Left renal pelvis (tissue), 4 donors: ENCODE data around the gene COX7A2L. TPM values are rescaled to one million over a fixed set of nuclear protein-coding genes. Genes with fewer than 3 reads are reported as not detected.
"Not testable (repeated sequence)": the region's sequence is repeated elsewhere in the genome, so short reads cannot be mapped to it uniquely, and the experiment has no call there.

ENCODE experiments used
- DNase-seq, 4 donors: peaks; one replicate each; pipeline ENCODE4 v3.0.0-alpha.2; 2013; ENCODE audit warnings: low read depth in 4 of 4, low spot score in 3 of 4
- polyA plus RNA-seq, 4 donors: library from polyadenylated mRNA; unstranded; fragments of 120-200 nt; gene quantifications; one replicate each; pipeline ENCODE4 v1.2.1, GENCODE V29; 2013; ENCODE audit not compliant: insufficient read length in 4 of 4

Gene COX7A2L
- polyA plus RNA-seq, 4 donors: 157 to 198 (median 175) TPM

DNA sequence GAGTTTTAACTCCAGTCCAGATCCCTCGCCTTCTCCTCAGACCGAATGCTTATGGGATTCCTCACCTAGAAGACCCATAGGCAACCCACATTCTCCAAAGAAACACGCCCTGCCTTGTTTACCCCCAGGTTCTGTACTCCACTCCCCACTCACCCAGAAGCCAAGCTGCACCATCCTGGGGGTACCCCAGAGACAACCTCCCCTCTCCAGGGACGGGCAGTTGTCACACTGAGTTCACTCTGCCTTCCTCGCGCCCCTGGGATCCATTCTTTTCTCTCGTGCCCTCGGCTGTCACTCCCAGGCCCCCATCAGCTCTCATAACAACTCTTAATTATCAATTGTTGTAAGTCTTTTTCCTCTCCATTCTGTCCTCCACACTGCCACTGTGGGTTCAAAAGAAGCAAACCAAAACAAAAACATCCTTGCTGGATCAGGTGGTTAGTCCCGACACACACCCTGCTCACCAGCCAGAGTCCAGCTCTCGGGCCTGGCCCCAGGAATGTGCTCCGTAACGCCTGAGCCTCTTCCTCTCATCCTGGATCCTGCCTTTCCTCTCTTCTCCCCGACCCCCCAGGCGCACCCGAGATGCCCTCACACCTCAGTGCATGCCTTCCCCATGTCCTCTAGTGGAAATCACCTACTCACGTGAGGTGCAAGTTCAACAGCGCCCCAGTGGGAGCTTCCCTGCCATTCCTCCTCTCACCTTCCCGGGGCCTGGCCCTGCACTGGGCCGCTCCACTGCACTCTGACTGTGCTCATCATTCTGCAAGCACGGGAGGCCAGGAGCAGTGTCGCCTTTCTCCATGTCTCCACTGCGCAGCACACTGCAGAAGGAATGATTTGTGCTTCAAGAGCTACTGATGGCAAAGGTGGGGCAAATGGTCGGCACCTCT lies 20.7 kb downstream of the COX7A2L start:
- no peak for DNase-seq

DNA sequence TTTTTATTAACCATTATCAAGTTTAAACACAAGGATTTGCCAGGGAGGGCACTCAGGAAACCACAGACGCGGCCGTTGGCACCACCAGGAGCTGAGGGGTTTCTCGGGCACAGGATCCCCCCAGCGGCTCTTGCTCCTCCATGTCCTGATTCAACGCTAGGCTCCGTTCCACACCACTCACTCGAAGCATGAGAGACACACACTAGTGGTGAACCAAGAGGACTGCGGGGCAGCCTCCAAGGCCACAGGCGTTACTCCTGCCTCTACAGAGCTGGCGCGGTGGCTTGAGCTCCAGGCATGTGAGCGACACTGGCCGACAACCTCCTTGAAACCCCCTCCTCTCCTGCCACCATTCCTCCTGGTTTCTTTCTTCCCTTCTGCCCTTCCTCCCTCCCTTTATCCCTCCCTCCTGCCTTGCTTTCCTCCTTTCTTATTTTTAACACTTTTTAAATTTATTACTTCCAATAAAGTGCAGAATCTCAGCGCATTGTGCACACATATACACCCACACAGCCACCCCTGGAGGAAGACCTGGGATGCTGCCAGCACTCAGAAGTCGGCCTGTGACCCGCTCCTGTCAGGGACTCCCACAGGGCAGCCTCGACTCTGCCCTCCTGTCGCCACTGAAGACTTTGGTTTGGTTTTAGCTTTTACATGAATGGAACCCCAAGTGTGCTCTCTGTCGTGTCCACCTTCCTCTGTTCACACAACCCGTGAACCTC lies 21.7 kb downstream of the COX7A2L start:
- DNase-seq: no peak

DNA sequence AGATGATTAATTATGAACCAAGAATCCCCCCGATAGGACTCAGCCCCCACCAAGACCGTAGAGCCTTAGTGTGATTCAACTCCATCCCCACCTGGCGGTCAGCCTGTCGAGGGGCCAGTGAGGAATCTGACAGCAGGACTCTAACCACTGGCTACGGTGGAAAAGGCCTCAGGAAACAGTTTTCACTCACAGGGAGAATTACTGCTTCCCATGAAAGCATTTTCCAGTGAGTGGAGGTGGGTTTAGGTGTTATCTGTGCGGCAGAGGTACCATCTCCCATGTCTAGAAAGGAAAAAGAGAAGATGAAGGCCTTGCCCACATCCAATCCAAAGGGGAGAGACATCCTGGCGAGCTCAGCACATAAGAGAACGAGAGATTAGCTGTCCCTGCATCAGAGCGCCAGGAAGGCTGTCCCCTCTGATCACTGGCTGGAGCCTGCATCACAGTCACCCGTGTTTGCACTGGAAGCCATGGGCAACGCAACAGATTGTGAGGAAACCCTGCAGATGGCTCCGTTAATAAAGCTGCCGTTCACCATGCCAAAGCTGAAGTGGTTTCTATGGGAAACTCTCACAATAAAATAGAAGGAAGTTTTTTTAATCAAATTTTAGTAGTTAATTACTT lies 22.3 kb downstream of the COX7A2L start:
- no peak for DNase-seq

DNA sequence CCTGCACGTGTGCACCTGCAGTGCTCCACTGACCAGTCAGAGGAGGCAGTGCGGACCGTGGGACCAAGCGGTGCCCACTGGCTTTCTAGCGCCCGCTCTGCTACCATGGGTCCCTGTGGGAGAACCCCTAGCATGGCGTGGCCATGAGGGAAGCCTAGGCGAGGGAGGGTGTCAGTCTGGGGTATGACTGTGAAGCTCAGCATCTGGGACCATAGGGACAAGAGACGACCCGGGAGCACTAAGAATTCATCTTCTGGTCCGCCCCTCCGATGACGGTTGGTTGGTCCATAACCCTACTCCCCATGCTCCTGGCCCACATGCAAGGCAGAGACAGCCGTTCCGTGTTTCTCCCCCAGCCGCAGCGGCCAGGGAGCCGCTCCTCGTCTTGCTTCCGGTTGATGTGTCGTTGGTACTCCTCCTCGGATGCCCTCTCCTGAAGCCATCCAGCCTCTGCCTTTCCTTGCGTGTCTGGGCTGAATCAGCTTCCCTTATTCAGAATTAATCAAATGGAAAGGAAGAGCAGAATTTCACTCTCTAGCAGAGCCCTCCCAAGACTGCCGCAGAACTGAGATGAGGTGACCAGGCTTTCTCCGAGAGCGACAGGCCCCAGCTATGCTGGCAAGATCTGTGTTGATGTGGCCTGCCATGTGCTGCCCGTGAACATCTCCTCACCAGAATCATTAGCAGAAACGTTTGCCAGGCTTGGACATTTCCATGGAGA lies 23.0 kb downstream of the COX7A2L start:
- no peak for DNase-seq

DNA sequence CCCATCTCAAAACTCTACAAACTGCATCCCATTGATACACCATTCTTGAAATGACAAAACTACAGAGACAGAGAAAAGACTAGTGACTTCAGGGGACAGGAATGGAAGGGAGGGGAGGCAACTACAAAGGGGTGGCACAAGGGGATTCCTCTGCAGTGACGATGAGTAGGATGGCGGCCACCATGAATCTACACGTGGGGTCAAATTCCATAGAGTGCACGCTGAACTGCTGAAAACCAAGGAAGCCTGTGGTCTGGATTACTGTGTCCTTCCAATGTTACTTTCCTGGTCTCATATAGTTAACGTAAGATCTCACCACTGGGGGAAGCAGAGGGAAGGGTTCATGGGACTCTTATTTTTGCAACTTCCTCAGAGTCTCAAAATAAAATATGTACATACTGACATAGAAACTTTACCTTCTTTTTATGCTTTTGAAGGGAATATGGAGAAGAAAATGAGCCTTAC lies 23.6 kb downstream of the COX7A2L start:
- DNase-seq: no peak

DNA sequence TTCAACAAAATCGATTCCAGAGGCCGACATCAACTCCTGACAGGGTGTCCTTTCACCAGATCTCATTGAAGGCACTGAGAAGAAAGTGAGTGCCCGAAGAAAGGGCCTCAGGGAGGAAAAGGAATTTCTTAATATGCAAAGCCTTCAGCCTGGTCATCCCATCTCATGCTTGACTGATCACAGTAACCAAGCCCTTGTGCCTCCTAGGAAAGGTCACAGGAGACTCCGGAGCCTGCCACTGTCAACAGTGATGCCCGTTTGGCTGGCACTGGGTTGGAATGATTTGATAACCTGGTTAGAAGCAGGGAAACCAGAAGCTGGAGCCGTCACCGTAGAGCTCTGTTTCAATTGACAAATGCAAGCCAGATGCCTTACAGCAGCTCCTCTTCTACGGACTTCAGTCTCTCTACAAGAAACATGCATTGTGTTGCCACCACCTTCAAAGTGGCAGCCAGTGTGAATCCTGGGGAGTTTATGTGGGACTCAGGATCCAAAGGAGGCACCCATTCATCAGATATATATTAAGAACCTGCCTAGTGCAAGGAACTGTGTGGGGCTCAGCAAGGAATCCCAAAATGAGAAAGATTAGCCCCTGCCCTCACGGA lies 24.6 kb downstream of the COX7A2L start:
- no peak for DNase-seq

DNA sequence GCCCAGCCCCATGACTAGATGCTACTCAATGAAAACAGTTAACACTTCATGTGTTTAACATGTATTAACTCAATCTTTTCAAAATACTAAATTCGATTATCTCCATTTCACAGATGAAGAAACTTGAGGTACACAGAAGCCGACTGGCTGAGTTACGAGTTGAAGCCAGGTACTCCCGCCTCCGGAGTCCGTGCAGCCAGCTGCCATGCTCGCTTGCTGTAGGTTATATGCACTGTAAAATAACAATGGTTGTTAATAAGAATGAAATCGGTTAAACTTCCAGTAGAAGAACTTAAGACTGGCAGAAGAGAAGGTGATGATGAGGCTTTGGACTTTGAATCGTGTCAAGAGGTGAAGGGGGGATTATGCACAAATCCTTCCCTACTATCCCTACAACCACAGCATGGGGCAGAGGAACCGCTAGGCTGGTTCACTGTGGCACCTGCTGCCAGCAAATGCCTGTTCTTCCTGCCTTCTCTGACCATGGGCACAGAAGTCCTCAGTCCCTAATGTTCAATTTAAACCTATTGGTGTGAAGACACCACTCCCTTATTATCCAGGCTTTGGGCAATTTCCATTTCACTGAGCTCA lies 25.4 kb downstream of the COX7A2L start:
- no peak for DNase-seq

DNA sequence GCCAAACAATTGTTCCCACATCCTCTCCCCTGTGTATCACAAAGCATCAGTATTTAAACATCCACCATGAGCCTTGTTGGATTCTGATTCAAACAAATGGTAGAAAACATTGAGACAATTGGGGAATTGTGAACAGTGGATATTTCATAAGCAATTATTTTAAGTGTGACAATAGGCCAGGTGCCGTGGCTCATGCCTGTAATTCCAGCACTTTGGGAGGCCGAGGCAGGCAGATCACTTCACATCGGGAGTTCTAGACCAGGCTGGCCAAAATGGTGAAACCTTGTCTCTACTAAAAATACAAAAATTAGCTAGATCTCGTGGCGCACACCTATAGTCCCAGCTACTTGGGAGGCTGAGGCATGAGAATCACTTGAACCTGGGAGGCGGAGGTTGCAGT lies 26.2 kb downstream of the COX7A2L start:
- not testable (repeated sequence) for DNase-seq

DNA sequence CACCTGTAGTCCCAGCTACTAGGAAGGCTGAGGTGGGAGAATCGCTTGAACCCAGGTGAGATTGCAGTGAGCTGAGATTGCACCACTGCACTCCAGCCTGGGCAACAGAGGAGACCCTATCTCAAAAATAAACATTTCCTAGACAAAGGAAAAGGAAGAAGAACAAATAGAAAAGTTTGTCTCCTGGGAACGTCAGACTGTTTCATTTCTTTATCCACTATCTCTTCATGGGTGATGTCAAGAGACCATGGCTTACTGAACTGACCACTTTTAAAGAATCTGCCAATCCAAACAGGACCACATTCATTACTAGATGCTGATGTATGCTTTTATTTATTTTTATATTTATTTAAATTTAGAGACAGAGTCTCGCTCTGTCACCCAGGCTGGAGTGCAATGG lies 26.8 kb downstream of the COX7A2L start:
- DNase-seq: no peak

DNA sequence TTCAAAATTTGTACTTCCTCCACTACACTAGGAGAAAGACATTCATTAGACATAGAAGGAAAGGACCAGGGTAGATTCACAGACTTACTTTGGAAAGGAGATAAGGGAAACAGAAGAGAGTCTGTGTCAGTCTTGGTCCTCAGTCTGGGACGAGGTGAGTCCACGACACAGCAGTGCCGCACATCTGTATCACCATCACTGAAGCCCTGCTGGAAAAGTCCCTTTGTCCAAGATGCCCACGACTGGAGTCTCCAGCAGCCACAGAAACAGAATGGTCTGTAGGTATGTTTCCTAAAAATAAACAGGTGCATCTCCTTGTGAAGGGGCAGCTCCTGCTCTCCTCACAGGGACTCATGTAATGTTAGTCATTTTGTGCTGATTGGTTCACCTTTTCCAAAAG lies 27.4 kb downstream of the COX7A2L start:
- no peak for DNase-seq

DNA sequence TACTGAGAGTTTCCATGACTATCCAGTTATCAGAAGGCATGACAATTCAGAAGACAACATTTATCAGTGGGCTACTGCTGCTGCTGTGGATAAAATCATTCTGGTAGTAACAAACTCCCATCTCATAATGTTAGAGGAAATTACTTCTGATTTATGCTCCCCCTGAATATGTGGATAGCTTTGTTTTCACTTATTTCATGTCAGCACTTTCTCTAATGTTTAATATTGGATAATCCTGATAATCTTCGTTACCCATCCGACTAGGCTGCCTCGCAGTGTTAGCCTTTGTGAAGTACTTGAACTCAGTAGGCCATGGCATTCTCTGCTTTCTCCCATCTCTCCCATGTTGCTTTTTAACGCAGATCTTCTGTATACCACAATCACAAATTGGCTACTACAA lies 28.4 kb downstream of the COX7A2L start:
- no peak for DNase-seq

DNA sequence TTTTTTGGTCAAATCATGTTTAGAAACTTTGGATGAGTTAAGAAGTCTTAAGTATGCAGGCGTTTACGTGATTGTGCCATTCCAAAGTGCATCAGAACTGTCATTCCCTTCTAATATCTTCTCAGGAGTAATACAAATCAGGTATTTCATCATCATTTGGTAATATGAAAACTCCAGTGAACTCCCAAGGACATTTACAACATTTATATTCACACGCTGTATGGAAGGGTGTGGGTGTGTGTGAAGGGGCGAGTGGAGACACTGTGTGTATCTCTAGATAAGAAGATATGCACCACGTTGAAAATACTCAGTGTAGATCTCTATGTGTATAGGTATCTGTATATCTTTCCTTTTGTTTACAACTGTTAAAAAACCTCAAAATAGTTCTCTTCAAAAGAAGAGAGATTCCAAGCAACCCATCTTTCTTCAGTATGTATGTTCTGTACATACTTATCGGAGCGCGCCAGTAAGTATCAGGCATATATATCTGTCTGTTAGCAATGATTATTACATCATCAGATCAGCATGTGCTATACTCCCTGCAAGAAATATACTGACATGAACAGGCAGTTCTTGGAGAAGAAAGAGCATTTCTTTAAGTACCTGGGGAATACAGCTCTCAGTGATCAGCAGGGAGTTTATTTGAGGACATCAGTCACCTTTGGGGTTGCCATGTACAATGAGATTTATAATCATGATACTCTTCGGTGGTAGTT lies 29.3 kb downstream of the COX7A2L start:
- no peak for DNase-seq

DNA sequence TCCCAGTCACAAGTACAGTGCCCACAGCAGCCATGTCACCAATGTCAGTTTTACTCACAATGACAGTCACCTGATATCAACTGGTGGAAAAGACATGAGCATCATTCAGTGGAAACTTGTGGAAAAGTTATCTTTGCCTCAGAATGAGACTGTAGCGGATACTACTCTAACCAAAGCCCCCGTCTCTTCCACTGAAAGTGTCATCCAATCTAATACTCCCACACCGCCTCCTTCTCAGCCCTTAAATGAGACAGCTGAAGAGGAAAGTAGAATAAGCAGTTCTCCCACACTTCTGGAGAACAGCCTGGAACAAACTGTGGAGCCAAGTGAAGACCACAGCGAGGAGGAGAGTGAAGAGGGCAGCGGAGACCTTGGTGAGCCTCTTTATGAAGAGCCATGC lies 31.3 kb downstream of the COX7A2L start:
- no peak for DNase-seq

DNA sequence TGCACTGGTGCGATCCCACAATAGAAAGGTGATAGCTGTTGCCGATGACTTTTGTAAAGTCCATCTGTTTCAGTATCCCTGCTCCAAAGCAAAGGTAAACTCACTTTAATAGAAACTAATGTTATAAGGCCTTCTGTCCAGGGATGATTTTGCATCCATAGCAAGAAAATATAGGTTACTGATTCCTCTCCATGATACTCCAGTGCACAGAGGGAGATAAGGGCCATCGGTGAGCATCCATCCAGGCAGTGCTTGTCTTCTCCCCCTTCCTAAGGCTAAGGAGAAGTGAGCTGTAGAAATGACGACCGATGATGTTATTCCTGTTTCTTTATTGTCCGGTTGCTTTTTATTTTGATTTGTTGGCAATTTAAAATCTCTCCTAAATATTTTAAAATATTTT lies 32.1 kb downstream of the COX7A2L start:
- DNase-seq: no peak

DNA sequence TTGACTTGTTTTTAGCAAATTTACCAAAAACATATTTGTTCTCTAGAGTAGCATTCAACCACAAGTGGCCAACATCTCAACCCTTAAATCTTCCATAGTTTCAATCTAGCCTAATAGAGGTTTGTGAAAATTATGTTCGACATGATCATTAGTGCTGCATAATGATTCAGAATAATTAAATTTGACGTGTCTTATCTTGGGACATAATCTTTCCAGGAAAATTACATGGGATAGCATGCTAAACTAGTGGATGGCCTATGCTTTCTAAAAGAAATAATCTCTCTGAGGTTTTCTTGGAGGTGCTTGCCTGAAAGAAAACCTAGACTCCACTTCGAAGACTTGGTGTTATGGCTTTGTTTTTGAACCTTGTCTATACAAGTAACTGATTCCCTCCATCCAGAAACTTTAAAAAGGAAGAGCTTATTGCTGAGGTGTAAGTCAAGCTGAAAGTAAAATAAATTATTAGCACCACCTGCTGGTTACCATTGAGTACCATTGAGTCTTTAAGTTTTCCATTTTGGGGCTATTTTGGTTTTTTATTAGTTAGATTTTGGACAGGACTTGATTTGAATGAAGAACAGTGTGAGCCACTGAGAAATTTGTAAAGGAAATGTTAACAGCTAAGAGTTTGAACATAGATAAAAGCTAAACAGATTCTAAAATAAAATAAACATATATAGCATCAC lies 32.7 kb downstream of the COX7A2L start:
- DNase-seq: no peak

DNA sequence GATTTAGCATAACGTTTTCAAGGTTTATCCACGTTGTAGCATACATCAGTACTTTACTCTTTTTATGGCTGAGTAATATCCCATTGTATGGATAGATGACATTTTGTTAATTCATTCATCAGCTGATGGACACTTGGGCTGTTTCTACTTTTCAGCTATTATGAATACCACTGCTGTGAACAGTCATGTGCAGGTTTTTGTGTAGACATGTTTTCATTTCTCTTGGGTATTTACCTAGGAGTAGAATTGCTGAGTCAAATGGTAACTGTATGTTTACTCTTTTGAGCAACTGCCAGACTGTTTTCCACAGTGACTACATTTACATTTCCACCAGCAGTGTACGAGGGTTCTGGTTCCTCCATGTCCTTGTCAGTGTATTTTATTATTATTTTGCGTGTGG lies 33.9 kb downstream of the COX7A2L start:
- DNase-seq: no peak

DNA sequence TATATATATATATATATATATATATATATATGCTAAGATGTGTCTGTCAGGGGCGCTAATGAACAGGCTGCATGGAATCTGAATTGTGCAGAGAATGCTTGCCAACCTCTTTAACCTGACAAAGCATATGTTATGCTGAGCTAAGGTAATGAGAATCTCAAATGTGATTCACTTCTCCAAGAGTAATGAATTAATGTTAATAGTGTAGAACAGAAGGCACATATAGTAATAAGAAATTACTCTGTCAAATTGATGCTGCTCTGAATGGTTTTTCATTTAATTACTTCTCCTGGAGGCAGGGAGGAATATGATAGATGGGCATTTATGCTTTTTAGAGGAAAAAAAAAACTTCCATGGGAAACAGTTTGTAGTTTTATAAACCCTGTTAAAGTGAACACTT lies 35.4 kb downstream of the COX7A2L start:
- no peak for DNase-seq

DNA sequence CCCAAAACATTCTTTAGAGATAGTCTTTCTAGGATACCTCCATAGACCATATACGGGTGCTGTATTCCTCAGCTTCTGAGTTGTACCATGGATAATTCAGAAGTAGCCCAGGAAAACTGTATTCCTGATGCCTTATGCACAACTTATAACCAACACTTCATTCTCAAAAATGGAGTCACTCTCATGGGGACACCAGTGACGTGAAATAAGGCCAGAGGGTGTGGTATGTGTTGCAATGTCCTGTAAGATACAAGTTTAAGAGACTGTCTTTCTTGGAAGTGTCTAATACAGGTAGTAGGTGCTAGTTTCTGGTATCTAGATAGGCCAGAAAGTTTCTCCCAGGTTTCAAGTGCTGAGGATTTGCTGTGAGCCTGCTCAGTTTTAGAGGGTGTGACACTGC lies 36.1 kb downstream of the COX7A2L start:
- DNase-seq: no peak

DNA sequence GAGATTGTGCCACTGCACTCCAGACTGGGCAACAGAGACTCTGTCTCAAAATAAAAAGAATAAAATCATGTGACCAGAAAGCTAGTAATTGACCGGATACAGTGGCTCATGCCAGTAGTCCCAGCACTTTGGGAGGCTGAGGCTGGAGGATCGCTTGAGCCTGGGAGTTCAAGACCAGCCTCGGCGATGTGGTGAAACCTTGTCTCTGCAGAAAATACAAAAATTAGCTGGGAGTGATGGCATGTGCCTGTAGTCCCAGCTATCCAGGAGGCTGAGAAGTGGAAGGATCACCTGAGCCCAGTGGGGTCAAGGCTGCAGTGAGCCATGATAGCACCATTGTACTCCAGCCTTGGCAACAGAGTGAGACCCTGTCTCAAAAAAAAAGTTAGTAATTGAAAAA lies 36.8 kb downstream of the COX7A2L start:
- no peak for DNase-seq
